Forelimb muscle (tissue), 1 donor: ENCODE results near the gene TGFB1I1. TPM values are rescaled to one million over a fixed set of nuclear protein-coding genes. Genes with fewer than 3 reads are reported as not detected.
"Not testable (repeated sequence)": the region's sequence is repeated elsewhere in the genome, so short reads cannot be mapped to it uniquely, and the experiment has no call there.

Experiments
- DNase-seq: peaks from one replicate; pipeline ENCODE4 v3.0.0-alpha.2; 2013; ENCODE audit warnings: low read depth
- polyA plus RNA-seq: library from polyadenylated mRNA; unstranded; fragments of 120-200 nt; gene quantifications from one replicate; pipeline ENCODE4 v1.2.1, GENCODE V29; 2013; ENCODE audit not compliant: insufficient read length

Gene TGFB1I1
- polyA plus RNA-seq, 1 donor = 105 TPM

DNA sequence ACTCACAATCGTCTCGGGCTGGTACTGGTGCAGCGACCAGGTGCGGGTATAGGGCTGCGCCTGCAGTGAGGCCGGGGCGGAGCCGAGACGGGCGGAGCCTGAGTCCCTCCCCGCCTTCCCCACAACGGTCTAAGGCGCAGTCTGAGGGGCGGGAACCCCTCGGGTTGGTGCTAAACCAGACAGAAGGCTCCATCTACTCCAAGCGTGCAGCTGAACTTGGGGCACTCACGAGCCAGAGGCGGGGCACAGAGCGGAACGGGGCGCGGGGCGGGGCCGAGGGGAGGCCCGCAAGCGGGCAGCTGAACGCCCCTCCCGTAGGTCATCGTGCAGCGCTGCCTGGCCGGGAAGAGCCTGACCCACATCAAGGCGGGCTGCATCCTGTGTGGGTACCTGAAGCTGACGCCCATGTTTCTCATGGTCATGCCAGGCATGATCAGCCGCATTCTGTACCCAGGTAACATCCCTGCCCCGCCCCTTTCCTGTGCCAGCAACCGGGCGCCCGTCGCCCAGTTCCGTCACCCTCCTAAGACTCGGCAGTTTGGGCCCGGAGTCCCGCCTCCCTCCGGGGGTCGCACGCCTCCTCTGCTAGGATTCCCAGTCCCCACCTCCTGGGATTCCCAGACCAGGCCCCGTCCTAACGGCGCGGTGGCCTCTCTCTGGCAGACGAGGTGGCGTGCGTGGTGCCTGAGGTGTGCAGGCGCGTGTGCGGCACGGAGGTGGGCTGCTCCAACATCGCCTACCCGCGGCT lies 15.9 kb downstream of the TGFB1I1 start:
- DNase-seq = no peak

DNA sequence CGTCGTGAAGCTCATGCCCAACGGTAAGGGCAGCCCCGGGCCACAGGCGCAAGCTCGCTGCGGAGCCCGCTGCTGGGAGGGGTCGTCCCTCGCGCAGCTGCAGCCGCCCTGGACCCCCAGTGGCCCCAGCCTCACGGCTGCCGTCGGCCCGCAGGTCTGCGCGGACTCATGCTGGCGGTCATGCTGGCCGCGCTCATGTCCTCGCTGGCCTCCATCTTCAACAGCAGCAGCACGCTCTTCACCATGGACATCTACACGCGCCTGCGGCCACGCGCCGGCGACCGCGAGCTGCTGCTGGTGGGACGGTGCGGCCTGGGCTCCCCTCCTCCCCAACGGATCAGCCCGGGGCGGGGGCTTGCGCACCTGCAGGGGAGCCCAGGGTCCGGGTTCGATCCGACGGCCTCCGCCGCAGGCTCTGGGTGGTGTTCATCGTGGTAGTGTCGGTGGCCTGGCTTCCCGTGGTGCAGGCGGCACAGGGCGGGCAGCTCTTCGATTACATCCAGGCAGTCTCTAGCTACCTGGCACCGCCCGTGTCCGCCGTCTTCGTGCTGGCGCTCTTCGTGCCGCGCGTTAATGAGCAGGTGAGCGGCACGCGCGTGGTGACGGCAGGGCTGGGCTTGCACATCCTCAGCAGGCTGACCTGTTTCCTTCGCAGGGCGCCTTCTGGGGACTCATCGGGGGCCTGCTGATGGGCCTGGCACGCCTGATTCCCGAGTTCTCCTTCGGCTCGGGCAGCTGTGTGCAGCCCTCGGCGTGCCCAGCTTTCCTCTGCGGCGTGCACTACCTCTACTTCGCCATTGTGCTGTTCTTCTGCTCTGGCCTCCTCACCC lies 16.7 kb downstream of the TGFB1I1 start:
- no peak for DNase-seq

DNA sequence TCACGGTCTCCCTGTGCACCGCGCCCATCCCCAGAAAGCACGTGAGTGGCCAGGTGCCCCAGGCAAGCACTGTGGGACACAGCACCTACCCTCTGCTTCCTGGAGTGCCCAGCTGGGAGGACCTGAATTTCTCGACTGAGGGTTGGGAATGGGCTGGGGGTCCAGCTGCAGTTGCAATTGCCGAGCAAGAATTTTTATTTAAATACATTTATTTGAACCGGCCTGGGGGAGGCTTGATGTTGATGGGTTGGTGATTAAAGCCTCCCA lies 17.3 kb downstream of the TGFB1I1 start:
- no peak for DNase-seq

DNA sequence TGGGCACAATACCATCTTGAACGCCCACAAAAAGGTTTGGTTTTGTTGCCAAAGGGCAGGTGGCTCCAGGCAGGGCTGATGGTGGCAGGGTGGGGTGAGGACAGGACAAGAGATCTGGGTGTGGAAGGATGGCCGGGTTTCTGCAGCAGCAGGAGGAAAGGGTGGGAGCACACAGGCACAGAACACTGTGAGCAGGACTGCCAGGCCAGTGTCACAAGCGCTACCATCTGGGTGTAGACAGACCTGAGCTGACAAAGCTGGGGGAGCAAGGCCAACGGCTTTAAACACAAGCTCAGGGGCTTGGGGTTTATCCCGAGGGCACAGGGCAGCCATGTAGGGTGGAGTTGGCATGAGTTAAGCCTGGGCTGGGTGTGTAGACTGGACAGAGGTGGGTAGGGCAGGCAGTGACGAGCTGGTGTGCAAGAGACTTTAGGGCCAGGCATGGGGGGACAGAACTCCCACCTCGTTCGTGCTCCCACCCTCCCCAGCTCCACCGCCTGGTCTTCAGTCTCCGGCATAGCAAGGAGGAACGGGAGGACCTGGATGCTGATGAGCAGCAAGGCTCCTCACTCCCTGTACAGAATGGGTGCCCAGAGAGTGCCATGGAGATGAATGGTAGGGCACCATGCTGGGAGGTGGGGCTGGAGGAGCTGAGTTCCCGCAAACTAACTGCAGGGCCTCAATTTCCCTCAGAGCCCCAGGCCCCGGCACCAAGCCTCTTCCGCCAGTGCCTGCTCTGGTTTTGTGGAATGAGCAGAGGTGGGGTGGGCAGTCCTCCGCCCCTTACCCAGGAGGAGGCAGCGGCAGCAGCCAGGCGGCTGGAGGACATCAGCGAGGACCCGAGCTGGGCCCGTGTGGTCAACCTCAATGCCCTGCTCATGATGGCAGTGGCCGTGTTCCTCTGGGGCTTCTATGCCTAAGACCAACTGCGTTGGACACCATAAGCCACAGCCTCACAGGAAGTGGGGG lies 17.9 kb downstream of the TGFB1I1 start:
- no peak for DNase-seq

DNA sequence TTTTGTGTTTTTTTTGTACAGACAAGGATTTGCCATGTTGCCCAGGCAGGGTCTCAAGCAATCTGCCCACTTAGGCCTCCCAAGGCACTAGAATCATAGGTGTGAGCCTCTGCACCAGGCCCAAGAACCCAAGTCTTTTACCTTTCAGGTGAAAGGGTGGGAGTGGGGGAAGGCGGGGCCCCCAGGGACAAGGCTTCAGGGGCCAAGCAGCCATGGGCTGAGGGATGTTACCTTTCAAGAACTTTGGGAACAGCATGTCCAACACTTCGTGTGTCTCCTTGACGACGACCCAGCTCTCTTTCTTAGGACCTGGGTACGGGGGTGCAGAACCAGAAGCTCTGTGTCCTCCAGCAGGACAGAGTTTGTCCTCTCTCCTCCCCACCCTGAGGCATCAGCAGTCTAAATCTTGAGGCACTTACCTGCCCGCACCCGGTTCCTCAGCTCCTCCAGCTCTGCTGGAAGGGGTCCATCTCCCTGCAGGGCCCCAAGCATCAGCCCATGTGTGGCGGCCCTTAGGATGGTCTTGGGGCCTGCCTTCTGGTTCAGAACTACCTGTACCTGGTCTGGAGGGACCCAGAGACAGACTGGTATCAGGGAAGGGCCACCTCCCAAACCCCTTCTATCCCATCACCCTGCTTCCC lies 19.9 kb downstream of the TGFB1I1 start:
- DNase-seq = no peak

DNA sequence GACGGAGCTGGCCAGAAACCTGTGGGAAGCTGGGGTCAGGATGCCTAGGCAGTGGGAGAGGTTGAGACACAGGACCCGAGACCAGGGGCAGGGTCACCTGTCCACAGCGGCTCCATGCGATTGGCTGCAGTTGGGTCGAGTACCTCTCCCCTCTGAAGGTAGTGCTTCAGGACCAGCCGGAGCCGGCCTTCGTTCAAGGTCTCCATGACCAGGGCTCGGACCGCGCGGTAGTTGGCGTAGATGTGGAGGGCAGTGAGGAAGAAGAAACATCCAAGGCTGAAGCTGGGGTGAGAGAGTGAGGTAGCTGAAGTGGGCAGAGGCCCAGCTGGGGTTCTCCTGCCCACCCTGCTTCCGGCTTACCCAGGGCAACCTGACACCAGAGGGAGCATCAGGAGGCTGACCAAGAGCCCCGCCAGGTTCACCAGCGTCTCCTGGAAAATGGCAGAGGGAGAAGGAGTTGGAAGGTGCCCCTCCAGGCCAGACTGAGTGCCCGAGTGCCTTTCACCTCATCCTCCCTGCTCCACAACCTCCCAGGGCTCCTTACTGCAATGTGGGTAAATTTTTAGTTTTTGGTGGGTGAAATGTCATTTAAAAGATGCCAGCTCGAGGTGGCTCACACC lies 21.7 kb downstream of the TGFB1I1 start:
- no peak for DNase-seq

DNA sequence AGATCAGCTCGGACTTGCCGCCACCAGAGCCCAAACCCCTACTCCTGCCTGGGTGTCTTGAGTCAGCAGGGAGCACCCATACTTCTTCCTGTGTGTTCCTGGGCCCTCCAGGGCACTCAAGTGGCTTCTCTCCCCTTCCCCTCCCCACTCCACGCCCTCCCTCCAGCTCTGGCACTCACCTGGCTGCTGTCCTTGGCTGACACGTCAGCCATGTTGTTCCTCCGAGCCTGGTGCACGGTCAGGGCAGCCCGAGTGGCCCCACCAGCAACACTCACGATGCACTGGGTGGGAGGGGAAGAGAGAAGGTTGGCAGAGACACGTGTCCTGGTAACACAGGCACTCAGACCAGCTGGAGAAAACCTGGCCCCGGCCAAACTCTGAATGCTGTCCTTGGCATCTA lies 24.7 kb downstream of the TGFB1I1 start:
- DNase-seq = no peak

DNA sequence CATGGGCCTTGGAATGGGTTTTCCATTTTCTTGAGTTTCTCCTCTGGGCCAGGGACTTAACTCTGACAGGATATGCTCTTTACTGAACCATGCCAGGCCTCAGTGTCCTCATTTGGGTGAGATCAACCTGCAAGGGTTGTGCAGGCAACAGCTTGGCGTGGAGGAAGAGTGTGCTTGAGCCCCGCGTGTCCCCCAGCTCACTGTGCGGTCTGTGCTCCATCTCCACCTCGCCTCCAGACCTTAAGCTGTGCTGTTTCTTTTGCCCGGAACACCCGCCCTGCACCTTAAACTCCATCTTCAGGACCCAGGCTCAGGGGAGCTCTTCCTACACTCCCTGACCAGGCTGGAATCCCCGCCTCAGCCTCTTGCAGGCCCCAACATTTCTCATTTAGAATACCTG lies 26.5 kb downstream of the TGFB1I1 start:
- DNase-seq = no peak

DNA sequence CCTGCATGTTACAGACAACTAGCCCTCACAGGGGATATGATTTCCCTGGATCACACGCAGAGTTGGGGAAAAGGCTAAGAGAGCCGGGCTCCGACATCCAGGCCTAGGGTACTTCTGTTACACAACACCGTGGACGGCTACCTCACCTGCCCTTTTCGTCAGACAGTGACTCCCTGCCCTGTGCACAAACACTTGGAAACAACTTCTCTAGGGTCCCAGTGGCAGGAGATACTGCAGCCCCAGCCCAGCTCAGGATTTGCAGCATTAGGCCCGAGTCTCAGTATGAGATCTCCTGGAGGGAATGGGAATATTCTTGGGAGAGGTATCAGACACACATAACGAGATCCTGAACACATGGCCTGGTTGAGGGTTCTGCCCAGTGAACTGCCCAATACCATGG lies 28.0 kb downstream of the TGFB1I1 start:
- no peak for DNase-seq

DNA sequence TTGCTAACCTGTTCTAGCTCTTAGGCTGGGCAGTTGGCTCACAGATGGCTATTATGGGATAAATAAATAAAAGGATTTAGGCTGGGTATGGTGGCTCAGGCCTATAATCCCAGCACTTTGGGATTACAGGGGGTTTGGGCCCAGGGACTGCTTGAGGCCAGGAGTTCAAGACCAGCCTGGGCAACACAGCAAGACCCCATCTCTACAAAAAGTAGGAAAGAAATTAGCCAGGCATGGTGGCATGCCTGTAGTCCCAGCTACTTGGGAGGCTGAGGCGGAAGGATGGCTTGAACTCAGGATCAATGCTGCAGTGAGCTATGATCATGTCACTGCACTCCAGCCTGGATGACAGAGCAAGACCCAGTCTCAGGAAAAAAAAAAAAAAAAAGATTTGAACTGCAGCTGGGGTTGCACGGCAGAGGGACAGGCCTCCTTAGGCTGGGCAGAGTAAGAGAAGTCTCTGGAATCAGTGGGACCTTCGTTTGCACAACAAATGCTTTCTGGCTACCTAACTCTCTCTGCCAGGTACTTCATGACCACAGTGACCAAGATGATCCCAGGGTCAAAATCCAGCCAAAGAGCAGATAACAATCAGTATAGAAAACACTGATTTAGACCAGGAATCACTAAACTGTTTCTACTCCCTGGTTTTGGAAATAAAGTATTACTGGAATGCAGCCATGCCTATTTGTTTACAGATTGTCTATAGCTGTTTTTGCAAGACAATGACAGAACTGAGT lies 29.4 kb downstream of the TGFB1I1 start:
- DNase-seq = no peak

DNA sequence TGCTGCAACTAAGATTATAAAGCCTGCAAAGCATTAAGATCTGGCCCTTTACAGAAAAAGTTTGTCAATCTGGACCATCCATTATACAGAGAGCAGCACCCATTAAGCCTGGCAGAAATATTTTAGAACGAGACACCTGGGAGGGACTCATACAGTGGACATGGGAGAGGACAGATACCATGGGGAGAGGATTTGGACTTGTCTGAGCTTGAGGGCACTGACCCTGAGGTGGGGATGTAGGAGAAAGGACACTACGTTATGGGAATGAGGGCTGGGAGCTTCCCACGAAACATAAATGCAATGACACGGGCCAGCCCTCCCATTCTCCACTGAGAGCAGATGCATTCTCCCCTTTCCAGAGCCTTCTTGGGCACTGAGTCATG lies 30.0 kb downstream of the TGFB1I1 start:
- no peak for DNase-seq

DNA sequence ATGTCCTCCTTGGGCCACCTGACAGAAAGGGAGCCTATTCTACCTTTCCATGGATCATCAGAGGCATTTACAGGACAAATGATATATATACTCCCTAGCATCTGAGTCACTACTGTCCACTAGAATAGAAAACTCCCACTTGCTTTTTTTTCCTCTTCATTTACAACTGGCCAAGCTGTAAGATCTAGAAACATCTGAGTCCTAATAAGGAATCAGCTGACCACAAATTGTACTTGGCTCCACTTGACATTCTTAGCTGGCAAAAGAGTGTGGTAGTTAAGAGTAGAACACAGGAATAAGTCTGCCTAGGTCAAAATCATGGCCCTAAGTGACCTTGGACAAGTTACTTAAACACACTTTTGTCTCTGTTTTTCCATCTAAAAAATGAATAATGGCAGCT lies 31.0 kb downstream of the TGFB1I1 start:
- no peak for DNase-seq

DNA sequence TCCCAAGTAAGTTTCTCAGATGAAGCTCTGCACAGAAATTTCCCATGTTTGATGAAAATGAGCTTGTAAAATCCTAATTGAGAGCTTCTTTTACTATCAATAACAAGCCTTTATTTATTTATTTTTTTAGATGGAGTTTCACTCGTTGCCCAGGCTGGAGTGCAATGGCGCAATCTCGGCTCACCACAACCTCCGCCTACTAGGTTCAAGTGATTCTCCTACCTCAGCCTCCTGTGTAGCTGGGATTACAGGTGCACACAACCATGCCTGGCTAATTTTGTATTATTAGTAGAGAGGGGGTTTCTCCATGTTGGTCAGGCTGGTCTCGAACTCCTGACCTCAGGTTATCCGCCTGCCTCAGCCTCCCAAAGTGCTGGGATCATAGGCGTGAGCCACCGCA lies 31.6 kb downstream of the TGFB1I1 start:
- not testable (repeated sequence) for DNase-seq

DNA sequence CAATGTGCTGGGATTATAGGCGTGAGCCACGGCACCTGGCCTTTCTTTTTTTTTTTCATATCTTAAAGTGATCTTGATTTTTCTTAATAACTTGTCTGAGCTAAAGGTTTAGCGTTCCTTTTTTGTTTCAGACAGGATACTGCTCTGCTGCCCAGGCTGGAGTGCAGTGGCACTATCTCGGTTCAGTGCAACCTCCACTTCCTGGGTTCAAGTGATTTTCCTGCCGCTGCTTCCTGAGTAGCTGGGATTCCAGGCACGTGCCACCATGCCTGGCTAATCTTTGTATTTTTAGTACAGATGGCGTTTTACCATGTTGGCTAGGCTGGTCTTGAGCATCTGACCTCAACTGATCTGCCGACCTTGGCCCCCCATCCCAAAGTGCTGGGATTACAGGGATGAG lies 32.2 kb downstream of the TGFB1I1 start:
- DNase-seq = no peak

DNA sequence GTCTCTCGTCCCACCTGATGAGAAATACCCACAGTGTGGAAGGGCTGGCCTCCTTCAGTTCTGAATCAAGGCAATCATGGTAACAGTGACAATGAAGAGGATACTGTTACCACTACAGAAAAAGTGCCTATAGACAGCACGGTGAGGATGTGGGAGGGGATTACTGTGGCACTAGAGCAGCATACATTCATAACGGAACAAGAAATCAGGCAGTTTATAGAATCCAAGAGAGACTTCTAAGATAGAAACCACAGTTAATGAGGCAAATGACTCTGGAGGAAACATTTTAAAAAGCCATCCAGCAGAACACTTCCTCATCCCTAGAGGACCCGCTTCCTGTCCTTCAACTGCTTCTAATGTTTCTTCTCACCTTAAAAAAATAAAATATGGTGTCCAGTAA lies 33.5 kb downstream of the TGFB1I1 start:
- no peak for DNase-seq

DNA sequence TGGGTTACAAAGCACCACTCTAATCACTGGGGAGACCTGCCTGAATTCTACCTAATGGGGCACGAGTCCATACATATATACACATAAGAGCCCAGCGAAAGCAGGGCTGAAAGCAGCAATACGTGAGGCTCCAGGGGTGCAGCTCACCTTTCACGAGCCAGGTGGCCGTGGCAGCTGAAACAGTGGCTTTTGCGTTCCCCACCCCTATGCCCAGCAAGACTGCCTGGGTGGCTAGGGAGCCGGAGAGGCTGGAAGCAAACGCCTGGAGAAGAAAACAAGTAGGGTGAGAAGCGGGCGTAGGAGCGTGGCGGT lies 35.6 kb downstream of the TGFB1I1 start:
- no peak for DNase-seq

DNA sequence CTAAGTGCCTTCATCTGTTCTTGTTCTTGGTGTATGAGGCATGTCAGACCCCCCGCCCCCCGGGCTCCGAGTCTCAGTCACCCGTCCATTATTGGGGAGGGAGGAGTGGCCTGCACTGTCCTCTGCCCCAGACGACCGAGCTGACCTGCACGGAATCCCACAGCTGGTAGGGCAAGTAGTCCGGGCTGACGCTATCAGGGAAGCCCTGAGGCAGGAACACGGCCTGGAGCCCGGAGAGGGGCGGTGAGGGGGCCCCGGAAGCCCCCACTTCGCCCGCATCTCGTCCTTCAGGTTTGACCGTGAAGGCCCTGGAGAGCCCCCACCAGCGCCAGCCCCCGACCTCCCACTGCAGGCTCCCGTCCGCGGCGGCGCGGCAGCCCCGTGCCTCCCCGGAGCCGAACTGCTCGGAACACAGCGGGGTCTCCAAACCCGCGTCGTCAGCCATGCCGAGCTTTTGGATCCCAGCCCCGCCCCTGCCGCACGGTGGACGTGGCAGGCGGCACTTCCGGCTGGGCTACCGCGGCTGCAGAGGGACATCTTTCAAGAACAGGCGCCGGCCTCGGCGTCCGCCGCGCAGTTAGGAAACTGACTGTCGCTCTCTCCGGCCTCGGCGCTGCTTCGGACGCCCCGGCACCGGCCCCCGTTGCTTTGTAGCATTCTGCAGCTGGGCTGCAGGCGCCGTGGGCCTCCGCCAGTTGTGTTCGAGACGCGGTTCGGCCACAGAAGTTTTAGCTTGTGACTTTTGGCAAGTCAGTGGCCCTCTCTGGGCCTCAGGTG lies 36.2 kb downstream of the TGFB1I1 start, which contains the start of gene RUSF1:
Gene RUSF1, minus strand, starts transcription at position 463 of the 777 bp plus-strand sequence. Its CDS starts 18 bp downstream, at position 445.
- DNase-seq = peak; percentile 75

DNA sequence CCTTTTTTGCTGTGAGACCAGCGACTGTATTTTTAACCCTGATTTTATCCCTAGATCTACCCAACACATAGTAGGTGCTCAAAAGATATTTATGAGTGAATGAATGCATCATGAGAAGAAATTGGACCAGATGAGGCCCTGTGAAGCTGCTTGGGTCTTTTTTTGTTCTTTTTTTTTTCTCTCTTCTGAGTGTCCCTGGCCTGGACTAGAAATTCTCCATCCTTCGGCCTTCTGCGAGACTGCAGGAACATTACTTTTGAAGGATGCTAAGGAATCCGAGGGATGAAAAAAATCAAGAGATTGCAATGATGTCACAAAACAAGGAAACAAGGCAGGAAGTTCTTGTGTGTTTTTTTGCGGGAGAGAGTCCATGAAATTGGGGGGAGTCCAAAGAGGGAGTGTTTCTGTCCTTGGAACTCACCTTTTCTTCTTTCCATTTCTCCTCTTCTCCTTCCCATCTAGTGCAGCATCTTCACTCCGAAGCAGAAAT lies 36.8 kb downstream of the TGFB1I1 start:
- DNase-seq = peak; percentile 53

DNA sequence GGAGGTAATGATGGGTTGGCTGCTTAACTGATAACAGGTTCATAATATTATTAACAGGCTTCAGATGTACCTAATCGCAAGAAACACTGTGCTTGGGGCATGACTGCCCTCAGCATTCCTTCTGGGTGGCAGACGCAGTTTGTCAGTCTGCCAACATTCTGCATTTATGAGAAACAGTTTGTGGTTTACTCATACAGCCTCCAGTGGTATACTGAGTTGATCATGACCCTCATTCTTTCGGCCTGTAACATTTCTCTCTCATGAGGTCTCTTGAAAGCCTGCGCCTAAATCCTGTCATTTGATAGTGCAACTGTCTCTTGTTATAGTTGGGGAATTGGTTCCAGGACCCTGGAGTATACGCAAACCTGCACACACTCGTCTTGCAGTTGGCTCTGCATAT lies 41.2 kb downstream of the TGFB1I1 start:
- no peak for DNase-seq

DNA sequence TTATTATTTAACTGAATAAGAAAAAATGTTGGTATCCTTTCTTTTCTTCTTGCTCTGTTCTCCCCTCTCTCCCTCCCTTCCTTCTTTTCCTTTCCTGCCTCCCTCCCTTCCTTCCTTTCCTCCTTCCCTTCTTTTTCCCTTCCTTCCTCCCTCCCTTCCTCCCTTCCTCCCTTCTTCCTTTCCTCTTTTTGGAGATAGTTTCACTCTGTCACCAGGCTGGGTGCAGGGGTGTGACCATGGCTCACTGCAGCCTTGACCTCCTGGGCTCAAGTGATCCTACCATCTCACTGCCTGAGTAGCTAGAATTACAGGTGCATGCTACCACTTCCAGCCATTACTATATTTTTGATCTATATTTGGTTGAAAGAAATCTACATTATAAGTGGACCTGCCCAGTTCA lies 41.9 kb downstream of the TGFB1I1 start:
- DNase-seq = no peak
